HL-60 (cell line): ENCODE results near the gene KIF26B.

Source experiments
- DNase-seq, 2 experiments: peaks; one replicate each; pipeline ENCODE4 v3.0.0-alpha.2; 2010 to 2020; ENCODE audit warnings: low read depth in 1 of 2, low spot score in 1 of 2
- H3K27ac ChIP-seq: fragments of 250-450 bp; sonication (Bioruptor Pico); replicated peaks from 2 replicates; pipeline ENCODE4 v1.5.1; 2020; ENCODE audit warnings: mild to moderate bottlenecking, moderate library complexity
- H3K27me3 ChIP-seq: fragments of 250-450 bp; sonication (Bioruptor Pico); 2 replicates; pipeline ENCODE4 v1.5.1; 2021; ENCODE audit warnings: mild to moderate bottlenecking, moderate library complexity; ENCODE audit not compliant: insufficient read depth, poor library complexity, severe bottlenecking
- H3K4me3 ChIP-seq: replicated peaks from 2 replicates; pipeline ENCODE4 v1.5.1; 2011; ENCODE audit warnings: mild to moderate bottlenecking, control low read depth, low read length; ENCODE audit not compliant: insufficient read depth
- CTCF ChIP-seq: IDR thresholded peaks from one replicate; pipeline ENCODE4 v1.5.1; 2011; ENCODE audit warnings: low read length, control low read depth, inconsistent platforms; ENCODE audit not compliant: insufficient read depth
- GABPA ChIP-seq: IDR thresholded peaks from 2 replicates; pipeline ENCODE4 v1.6.1; 2012; ENCODE audit warnings: low read depth
- POLR2AphosphoS5 ChIP-seq: IDR thresholded peaks from 2 replicates; pipeline ENCODE4 v1.6.1; 2012; ENCODE audit warnings: low read depth
- REST ChIP-seq: IDR thresholded peaks from 2 replicates; pipeline ENCODE4 v1.6.1; 2012; ENCODE audit warnings: low read depth; ENCODE audit not compliant: insufficient replicate concordance
- SPI1 ChIP-seq: IDR thresholded peaks from 2 replicates; pipeline ENCODE4 v1.6.1; 2012; ENCODE audit warnings: low read depth, mild to moderate bottlenecking, borderline replicate concordance

Gene KIF26B

GRCh38 chr1:245510144-245510543 is 355.4 kb downstream of the KIF26B start:
- no peak for DNase-seq
- no peak overlapping the region for H3K4me3 ChIP-seq
- no peak overlapping the region for H3K27ac ChIP-seq
- TF ChIP-seq REST (no peak), SPI1 (no peak), POLR2AphosphoS5 (no peak), GABPA (no peak), CTCF (no peak)
- peaks cover 8% of the 10 kb centered on the region for H3K27me3 ChIP-seq

GRCh38 chr1:245512181-245512888 is 357.6 kb downstream of the KIF26B start:
- H3K27me3 ChIP-seq: peaks cover 8% of the 10 kb centered on the region
- TF ChIP-seq GABPA (no peak), CTCF (no peak), SPI1 (no peak), POLR2AphosphoS5 (no peak), REST (no peak)
- no peak overlapping the region for H3K4me3 ChIP-seq
- no peak for DNase-seq
- no peak overlapping the region for H3K27ac ChIP-seq

GRCh38 chr1:245512980-245513578 is 358.3 kb downstream of the KIF26B start:
- Histone ChIP-seq H3K27me3 (peaks cover 8% of the 10 kb centered on the region), H3K4me3 (no peak overlapping the region), H3K27ac (no peak overlapping the region)
- no peak for DNase-seq
- TF ChIP-seq POLR2AphosphoS5: no peak
- no peak for TF ChIP-seq CTCF
- no peak for TF ChIP-seq GABPA
- no peak for TF ChIP-seq SPI1
- no peak for TF ChIP-seq REST
